ENCODE results near the gene AMPH.

GRCh38 chr7:38554586-38554985 lies 76.6 kb downstream of the AMPH start:
- TF ChIP-seq, protein P1, sequence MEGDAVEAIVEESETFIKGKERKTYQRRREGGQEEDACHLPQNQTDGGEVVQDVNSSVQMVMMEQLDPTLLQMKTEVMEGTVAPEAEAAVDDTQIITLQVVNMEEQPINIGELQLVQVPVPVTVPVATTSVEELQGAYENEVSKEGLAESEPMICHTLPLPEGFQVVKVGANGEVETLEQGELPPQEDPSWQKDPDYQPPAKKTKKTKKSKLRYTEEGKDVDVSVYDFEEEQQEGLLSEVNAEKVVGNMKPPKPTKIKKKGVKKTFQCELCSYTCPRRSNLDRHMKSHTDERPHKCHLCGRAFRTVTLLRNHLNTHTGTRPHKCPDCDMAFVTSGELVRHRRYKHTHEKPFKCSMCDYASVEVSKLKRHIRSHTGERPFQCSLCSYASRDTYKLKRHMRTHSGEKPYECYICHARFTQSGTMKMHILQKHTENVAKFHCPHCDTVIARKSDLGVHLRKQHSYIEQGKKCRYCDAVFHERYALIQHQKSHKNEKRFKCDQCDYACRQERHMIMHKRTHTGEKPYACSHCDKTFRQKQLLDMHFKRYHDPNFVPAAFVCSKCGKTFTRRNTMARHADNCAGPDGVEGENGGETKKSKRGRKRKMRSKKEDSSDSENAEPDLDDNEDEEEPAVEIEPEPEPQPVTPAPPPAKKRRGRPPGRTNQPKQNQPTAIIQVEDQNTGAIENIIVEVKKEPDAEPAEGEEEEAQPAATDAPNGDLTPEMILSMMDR (conservative IDR thresholded peaks at IDR 0.05), result no peak
- TF ChIP-seq EZH2 (IDR thresholded peaks at IDR 0.05; ENCODE audit: low read depth), result no peak
